Measurements from ENCODE around the gene MEIOSIN.
A peak's percentile ranks its signal among the peaks of the same experiment; 100 is the strongest.

The MEIOSIN gene

DNA sequence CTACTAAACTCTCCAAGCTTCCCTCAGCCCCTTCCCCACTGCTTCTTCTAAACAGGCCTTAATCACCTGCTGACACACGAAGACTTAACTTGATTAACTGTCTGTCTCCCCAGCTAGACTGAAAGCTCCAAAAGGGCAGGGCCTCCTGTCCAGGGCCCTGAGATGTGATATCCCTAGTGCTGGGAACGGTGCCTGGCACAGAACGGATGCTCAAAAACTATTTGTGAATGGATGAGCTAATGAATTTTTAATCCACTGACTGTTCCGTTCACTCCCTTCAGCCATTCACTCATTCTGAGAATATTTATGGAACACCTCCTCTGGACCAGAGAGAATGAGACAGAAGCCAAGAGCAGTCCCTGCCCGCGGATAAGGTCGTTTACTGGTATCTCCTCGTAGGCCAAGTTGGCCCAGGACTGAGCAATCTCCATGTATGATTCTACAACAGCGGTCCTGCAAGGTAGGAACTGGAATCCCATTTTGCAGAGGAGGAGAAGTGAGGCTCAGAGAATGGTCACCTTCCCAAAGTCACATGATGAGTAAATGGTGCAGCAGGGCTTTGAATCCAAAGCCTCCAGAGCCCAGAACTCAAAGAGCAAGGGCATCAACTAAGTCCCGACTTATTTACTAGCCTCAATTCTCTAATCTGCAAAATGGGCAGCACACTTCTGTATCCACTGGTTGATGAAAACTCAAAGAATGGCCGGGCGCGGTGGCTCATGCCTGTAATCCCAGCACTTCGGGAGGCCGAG, 56.0 kb downstream of the MEIOSIN start:
- DNase-seq (ENCODE audit: insufficient read length, low spot score) (no peak), FAIRE-seq (no peak)

DNA sequence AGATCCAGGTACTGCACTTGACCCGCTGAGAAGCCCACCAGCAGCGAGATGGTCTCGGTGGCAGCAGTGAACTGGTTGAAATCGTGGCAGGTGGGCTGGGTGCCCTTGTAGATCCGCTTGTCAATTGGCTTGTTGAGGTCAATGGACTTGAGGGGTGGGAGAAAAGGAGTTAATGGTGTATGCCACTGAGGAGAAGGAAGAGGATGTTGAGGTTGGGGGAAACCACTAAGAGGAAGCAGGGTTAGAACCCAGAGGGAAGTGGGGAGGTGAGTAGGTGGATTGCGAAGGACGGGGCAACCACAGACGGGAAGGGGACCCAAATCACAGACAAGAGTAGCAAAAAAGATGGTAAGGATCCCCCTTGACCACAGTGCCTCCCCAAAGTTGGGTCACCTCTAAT, 57.7 kb downstream of the MEIOSIN start:
- DNase-seq (ENCODE audit: insufficient read length, low spot score) (no peak), FAIRE-seq (no peak)
- TF ChIP-seq, protein P1, sequence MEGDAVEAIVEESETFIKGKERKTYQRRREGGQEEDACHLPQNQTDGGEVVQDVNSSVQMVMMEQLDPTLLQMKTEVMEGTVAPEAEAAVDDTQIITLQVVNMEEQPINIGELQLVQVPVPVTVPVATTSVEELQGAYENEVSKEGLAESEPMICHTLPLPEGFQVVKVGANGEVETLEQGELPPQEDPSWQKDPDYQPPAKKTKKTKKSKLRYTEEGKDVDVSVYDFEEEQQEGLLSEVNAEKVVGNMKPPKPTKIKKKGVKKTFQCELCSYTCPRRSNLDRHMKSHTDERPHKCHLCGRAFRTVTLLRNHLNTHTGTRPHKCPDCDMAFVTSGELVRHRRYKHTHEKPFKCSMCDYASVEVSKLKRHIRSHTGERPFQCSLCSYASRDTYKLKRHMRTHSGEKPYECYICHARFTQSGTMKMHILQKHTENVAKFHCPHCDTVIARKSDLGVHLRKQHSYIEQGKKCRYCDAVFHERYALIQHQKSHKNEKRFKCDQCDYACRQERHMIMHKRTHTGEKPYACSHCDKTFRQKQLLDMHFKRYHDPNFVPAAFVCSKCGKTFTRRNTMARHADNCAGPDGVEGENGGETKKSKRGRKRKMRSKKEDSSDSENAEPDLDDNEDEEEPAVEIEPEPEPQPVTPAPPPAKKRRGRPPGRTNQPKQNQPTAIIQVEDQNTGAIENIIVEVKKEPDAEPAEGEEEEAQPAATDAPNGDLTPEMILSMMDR (IDR thresholded peaks at IDR 0.05; ENCODE audit: insufficient read depth, missing control alignments), result no peak

More for the DNA sequence above, 56.0 kb downstream of the MEIOSIN start:
- TF ChIP-seq, protein P1 (IDR thresholded peaks at IDR 0.05; ENCODE audit: insufficient read depth, missing control alignments), result no peak

DNA sequence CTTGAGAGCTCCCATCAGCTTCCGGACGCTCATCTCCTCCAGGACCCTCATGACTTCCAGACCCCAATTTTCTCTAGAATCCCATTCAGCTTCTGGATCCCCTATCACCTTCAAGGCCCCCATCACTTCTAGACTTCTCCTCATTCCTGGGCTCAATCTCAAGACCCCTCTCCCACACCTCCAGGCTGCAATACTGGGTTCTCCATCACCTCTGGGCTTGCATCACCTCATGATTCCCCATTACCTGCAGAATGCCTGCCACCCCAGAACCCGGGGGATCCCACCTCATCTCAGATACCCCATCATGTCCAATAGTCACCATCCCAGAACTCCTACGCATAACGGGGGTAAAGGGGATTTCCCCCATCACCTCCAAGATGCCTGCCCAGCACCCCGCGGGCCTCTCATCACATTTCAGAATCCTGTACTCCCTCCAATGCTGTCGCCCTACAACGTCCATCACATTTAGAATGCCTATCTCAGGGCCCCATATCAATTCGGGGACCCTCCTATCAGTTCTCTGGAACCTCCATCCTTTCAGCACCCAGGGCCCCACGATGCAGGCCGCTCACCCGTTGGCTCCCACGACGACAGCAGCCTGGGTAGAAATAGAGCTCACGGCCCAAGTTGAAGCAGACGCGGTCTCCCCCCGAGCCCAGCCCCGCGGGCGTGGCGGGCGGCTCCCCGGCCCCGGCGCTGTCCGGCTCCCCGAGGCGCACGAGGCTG, 58.7 kb downstream of the MEIOSIN start:
- TF ChIP-seq, protein P1 (IDR thresholded peaks at IDR 0.05; ENCODE audit: insufficient read depth, missing control alignments), result no peak
- DNase-seq (ENCODE audit: insufficient read length, low spot score), result no peak
- FAIRE-seq, result no peak

DNA sequence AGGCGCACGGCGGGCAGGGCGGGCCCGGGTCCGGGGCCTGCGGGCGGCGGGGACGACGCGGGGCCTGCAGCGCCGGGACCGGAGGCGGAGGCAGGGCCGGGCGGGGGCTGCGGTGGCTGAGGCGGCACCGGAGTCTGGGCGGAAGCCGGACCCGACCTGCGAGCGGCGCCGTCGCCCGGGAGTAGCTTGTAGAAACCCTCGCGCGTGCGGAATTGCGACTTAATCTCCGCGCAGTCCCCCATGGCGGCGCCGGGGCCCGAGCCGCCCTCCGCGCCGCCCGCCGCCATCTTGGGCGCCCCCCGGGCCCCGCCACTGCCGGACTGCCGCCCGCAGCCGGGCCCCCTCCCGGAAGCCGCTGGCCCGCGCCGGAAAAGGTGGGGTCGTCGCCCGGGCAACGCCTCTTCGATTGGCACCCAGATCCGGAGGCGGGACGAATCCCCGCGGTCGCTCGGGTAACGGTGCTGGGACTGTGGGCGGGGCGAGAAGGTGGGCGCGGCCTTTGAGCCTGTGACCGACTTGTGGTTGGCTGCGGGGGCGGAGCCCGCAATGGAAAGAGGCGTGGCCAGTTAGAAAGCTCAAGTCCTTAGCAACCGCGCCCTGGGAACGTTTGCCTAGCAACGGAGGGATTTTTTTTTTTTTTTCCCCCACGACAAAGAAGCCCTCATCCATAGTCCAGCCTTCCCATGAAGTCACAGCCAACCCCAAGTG, 59.4 kb downstream of the MEIOSIN start, which contains the start of gene DMWD:
Gene DMWD, minus strand, starts transcription at position 376 of the 708 bp plus-strand sequence. Its CDS starts 89 bp downstream, at position 287.
- TF ChIP-seq, protein P1 (IDR thresholded peaks at IDR 0.05; ENCODE audit: insufficient read depth, missing control alignments), result no peak
- FAIRE-seq, result peak; percentile 38
- peak; percentile 93 for DNase-seq (ENCODE audit: insufficient read length, low spot score)

DNA sequence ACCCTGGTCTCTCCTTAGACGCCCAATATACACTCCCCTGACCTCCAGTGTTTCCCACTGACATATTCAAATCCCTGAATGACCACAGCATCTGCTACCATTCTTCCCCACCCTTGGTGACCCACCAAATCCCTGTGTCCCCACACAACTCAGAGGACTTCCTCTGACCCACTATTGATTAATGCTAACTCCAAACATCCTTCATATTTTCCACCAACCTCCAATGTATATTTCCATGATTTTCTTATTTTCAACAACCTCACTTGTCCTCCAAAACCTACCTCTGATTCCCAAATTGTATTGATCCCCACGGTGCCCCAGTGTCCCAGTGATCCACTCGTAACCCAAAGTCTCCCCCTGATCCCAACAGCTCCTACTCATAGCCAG, 59.9 kb downstream of the MEIOSIN start:
- FAIRE-seq, result no peak
- DNase-seq (ENCODE audit: insufficient read length, low spot score), result no peak
- TF ChIP-seq, protein P1 (IDR thresholded peaks at IDR 0.05; ENCODE audit: insufficient read depth, missing control alignments), result no peak

DNA sequence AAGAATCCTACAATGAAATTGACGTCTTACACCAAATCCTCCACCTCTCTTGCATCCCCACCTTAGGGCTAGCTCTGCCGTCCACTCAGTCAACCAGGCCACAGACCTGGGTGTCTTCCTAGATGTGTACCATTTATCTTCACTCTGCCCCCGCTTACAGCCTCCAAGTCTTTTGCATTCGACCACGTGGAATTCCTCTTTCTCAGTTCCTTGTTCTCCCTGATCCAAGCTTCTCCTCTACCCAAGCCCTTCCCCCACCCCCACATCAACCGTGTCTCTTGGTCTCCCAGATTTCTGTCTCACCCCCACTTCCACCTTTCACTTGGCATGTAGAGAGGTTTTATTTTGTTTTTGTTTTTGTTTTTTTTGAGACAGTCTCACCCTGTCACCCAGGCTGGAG, 60.6 kb downstream of the MEIOSIN start:
- FAIRE-seq, result no peak

More for the DNA sequence above, 60.6 kb downstream of the MEIOSIN start:
- DNase-seq (ENCODE audit: insufficient read length, low spot score), result no peak
- TF ChIP-seq, protein P1 (IDR thresholded peaks at IDR 0.05; ENCODE audit: insufficient read depth, missing control alignments), result no peak

All from D721Med (cell line).